NB4 (cell line): ENCODE data around the gene KIAA0040.

Source experiments
- CTCF ChIP-seq: IDR thresholded peaks from one replicate; pipeline ENCODE4 v1.5.1; 2012; ENCODE audit warnings: low read depth, low read length
- MAX ChIP-seq: IDR thresholded peaks from 2 replicates; pipeline ENCODE4 v1.6.1; 2011; ENCODE audit warnings: low read depth, low read length
- MYC ChIP-seq: IDR thresholded peaks from 2 replicates; pipeline ENCODE4 v1.6.1; 2011; ENCODE audit warnings: low read depth, low read length
- POLR2A ChIP-seq: IDR thresholded peaks from 2 replicates; pipeline ENCODE4 v1.6.1; 2011; ENCODE audit warnings: mild to moderate bottlenecking; ENCODE audit not compliant: insufficient read length; ENCODE audit errors: extremely low read depth

GRCh38 chr1:175191659-175192058 is 917 bp downstream of the KIAA0040 start:
- no peak for TF ChIP-seq POLR2A
- TF ChIP-seq CTCF, result no peak
- TF ChIP-seq MAX, result no peak
- TF ChIP-seq MYC, result no peak
